Activated gamma-delta T cell treated with anti-CD3 and anti-CD28 coated beads, Interleukin-2, amount 50 U/mL, for 16 hours (primary cell): ENCODE data around the gene PDPK1.
"Not testable (repeated sequence)": the region's sequence is repeated elsewhere in the genome, so short reads cannot be mapped to it uniquely, and the experiment has no call there.

Experiments used
- DNase-seq: peaks from one replicate; pipeline ENCODE4 v3.0.0-alpha.2; 2020; ENCODE audit warnings: low read depth

PDPK1 gene

DNA sequence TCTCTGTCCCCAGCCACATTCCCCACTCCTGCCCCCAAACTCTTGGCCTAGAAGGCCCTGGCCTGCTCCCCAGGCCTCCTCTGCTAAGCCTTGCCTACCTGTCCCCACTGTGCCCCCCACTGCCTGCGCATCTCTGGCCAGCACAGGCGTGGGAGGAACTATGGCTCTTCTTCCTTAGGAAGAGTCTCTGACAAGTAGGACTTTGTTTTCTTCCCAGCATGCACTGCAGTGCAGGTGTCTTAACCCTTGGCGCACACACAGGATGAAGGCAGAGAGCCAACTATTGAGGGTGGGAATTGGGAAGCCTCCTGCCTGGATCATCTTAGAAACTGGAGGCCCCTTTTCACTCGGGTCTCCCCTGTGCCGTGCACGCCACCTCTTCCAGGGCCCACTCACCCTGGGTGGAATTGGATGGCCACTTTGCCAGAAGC lies 14.0 kb upstream of the PDPK1 start:
- no peak for DNase-seq

DNA sequence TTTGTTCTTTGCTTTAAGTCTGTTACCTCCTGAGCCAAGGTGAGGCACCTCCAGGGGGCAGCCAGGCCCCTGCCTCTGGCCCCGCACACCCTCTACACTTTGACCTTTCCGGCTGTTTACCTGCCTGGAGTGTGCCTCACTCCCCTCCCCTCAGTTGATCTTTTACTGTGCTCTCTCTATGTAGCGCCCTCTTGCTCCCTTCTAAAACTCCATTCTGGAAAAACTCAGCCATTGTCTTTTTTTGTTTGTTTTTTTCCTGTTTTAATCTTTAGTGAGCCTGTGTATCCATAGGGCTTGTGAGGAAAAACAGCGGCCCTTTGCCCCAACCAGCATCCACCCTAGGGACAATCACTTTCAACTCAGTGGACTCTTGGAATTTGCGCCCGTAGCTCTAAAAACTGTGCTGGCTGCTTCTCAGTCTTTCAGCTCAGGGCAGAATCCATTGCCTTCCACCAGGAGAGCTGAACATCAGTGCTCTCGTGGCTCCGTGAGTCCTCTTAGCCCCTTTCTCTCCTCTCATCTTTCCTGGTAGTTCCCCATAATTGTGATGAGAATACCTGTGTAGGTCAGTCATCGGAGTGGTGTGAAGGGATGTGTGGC lies 13.4 kb upstream of the PDPK1 start:
- DNase-seq = no peak

DNA sequence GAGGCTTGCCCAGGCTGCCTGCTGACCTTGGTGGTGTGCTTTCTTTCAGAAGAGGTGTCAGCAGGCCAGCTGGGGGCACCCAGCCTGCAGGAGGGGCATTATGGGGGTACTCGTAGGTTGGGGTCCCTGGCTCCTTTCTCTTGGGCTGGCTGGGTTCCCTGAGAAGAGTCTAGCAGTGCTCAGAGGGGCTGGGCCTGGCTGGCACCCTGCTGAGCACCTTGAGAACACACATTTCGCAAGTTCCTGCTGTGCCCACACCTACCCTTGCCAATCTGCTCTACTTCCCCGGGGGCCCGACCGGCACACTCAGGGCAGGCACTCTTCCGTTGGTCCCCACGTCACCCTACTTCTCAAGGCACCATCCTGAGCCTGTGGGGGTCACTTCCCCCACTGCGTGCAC lies 11.7 kb upstream of the PDPK1 start:
- DNase-seq = no peak

DNA sequence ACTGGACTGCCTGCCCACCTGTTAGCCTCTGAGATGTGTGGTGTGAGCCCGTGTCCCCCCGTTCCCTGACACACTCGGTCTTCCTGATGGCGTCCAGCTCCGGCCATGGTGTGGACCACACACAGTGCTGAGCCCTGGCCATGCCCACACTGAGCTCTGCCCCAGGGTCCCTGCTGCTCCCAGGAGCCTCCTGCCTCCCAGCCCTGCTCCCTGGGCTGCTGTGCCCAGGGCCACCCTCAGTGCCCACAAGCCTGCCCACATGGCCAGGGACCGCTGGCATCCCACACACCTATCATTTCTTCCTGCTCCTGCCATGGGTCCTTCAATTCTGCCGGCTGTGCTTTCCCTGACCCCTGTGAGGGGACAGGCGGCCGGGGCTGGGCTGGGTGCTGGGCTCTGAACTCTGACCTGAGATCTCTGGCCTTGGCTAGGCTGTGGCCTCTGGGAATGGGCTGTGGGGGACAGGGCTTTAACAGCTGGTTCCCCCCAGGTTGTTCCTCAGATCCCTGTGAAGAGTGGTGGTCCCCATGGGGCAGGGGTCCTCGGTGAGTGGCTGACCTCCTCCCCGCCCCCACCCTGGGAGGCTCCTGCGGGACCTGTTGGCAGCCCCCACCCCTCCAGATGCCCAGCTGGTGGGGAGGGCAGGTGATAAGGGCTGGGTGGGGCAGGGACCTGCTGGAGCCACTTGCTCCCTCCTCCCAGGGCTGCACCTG lies 10.6 kb upstream of the PDPK1 start:
- no peak for DNase-seq

DNA sequence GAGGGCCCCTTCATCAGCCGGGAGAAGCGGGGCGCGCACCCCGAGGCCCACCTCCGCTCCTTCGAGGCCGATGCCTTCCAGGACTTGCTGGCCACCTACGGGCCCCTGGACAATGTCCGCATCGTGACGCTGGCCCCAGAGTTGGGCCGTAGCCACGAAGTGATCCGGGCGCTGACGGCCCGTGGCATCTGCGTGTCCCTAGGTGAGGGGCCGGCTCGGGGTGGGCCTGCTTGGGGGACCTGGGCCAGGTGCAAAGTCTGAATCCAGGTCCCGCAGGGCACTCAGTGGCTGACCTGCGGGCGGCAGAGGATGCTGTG lies 10.1 kb upstream of the PDPK1 start:
- no peak for DNase-seq

DNA sequence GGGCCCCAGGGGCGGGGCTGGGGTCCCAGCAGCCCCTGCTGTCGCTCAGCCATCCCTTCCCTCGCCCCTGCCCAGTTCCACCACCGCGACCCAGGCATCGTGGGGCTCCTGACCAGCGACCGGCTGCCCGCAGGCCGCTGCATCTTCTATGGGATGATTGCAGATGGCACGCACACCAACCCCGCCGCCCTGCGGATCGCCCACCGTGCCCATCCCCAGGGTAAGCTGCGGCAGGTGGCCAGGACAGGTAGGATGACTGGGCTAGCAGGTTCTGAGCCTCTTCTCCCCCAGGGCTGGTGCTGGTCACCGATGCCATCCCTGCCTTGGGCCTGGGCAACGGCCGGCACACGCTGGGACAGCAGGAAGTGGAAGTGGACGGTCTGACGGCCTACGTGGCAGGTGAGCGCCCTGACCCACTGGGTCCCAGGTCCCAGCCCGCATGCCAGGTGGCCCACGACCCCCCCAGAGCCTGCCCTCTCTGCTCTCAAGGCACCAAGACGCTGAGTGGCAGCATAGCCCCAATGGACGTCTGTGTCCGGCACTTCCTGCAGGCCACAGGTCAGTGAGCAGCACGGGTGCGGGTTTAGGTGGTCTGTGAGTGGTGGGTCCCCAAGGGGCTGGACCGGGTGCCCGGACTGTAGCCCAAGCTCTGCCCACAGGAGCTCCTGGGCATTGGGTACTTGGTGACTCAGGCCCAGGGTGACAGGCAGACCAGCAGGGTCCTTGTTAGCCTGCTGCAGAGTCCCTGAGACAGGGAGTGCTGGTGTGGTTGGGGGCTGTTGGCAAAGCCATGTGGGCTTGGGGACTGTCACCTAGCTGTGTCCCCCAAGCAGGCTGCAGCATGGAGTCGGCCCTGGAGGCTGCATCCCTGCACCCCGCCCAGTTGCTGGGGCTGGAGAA lies 9.4 kb upstream of the PDPK1 start:
- no peak for DNase-seq

DNA sequence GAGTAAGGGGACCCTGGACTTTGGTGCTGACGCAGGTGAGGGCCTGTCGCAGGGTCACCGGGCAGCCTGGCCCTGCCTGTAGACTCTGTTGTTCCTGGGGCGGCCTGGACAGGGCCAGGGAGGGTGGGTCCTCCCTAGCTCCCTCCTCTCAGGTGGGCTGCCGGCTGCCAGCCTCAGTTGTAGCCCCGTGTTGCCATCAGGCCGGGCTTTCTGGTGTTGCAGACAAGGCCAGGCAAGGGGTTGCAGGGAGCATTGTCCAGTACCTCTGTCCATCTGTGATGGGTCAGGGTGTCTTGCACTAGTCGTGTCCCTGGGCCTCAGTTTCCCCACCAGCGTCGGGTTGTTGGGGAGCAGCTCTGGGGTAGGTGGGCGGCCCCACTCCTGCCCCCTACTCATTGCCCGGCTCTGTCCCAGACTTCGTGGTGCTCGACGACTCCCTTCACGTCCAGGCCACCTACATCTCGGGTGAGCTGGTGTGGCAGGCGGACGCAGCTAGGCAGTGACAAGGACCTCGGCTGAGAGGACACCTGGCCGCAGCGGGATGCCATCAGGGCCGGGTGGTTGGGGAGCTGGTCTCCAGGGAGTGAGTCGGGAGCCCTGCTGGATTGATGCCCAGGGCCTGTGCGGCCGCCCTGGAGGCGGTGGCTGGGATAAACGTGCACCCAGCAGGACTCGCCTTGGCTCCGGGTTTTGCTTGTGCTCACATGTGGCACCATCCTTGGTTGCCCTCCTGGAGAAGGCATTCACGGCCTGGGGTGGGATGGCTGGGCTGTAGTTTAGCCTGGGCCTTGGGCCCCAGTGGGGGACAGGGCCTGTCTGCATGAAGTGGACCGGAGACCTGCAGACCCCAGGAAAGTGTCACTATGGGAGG lies 8.5 kb upstream of the PDPK1 start:
- DNase-seq = no peak

DNA sequence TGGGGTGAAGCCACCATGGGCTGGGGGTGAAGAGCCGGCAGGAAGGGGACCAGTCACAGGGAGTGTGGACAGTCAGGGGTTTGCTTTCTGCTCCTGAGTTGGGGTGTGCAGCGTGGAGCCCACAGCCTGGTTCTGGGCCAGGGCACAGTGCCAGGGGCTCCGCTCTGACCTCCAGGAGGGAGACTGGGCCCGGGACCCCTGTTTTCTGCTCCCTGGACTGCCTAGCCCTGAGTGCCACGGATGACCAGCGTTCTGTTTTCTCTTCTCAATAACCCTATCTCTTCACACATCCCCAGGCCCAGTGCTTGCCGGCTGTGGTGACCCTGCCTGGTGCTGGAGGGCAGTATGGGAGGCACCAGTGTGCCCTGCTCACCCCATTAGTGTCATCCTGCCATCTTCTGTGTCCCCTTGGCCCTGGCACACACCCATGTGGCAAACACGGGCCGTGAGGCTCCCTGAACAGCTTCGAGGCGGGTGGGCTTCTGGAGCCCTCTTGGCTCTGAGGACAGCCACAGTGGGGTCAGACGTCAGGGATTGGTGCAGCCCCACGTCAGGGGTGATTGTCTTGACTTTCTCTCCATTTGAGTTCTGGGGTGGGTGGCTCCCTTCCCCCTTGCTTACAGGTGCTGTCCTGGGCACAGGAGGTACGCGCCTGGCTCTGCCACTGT lies 7.7 kb upstream of the PDPK1 start:
- no peak for DNase-seq

DNA sequence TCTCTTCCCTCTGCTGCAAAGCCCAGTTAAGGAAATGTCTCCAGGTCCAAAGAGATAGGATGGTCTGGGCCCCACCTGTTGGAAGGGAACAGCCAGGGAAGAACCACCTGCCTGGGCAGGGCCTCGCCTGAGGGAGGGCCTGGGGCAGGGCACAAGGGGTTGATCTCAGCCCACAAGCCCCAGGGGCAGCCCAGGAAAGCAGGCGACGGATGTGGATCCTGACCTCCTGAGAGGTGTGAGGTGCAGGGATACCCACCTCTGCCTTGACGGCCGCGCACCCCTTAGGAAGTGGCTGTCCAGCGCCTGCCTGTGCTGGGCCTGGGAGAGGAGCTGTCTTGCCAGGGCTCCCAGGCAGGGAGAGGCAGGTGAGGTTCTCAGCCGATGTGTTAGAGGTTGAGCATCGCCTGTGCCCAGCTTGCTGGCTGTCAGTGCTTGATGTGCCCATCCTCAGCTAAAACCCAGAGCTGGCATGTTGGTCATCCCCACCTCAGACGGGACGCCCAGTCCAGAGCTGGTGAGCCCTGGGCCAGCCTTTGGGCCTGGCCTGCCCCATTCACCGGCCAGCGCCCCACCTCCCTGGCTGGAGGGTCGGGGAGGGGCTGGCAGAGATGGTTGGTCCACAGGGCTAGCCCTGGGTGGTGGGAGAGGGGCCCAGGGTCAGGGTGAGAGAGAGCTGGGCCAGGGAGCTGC lies 7.0 kb upstream of the PDPK1 start:
- no peak for DNase-seq

DNA sequence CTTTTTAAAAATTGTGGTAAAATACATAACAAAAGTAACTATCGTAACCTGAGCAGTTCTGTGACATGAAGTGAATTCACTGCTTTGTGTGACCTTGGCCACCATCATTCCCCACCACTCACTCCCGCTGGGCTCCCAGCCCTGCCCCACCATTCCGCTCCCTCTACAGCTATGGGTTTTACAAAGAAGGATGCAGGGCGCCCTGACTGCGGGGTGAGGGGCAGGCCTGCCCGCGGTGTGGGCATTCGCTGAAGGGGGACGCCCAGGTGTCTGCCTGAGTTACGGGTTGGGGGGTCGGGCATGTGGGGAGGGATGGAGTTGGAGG lies 6.5 kb upstream of the PDPK1 start, which contains the start of gene CEMP1:
Gene CEMP1, minus strand, starts transcription at position 38 of the 325 bp plus-strand sequence. CDS start 335 bp downstream, outside the sequence.
- no peak for DNase-seq

DNA sequence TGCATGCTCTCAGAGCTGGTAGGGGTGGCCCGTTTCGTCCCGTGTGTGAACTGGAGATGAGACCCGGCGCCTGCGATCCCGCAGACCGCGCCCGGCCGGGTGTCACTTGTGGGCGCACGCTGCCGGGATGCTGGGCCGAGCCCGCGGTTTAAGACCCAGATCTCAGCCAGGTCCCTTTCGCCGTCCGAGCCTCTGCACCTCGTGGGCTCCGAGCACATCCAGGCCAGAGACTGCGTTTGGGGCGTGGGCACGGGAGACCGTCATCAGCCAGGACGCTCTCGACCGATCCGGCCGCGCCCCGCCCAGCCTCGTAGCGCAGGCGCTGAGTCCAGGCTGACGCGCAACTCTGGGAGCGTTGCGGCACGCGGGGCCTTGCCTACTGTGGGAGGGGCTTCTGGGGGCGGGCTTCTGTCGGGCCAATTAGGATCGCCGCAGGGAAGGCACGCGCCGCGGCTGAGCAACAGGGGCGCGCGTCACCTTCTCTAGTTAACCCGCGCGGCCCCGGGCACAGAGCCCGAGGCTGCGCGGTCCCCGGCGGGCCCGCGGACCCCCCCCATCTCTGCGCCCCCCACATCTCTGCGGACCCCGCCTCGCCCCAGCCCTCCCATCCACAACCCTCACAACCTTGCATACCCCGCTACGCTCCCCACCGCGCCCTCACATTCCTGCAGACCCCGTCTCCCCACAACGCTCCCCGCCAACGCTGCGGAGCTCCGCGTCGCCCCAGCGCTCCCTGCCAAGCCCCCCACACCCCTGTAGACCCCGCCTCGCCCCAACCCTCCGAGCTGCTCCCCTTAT lies 5.9 kb upstream of the PDPK1 start:
- peak; percentile 95 for DNase-seq

DNA sequence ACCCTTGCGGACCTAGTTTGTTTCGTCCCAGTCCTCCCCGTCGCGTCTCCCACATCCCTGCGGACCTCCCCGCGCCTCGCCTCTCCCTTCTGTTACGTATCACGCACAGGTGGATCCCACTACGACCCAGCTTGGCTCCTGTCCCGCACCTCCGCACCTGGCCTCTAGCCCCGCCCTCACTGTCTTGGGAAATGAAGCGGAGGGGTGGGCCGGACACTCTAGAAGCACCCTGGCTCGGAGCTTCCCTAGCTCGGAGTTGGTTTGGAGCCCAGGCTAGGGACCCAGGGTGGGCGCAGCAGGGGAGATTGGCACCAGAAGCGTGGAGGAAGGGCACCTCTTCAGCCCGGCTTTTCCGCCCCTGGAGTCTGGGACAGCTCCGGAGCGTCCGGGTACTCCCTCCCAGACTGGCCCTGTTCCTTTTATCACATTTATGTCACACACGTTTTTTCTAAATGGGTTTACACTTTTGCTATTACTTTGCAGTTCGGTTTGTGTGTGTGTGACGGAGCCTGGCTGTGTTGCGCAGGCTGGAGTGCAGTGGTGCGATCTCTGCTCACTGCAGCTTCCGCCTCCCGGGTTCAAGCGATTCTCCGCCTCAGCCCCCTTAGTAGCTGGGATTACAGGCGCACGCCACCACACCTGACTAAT lies 5.2 kb upstream of the PDPK1 start:
- peak; percentile 28 for DNase-seq

DNA sequence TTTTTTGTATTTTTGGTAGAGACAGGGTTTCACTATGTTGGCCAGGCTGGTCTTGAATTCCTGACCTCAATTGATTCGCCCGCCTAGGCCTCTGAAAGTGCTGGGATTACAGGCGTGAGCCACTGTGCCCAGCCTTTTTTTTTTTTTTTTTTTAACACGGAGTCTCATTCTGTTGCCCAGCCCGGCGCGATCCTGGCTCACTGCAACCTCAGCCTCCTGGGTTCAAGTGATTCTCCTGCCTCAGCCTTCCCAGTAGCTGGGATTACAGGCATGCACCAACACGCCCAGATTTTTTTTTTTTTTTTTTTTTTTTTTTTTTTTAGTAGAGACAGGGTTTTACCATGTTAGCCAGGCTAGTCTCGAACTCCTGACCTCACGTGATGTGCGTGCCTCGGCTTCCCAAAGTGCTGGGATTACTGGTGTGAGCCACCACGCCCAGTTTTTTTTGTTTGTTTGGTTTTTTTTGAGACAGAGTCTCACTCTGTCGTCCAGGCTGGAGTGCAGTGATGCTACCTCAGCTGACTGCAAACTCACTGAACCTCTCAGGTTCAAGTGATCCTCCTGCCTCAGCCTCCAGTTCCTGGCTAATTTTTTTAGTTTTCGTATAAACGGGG lies 4.6 kb upstream of the PDPK1 start:
- not testable (repeated sequence) for DNase-seq

DNA sequence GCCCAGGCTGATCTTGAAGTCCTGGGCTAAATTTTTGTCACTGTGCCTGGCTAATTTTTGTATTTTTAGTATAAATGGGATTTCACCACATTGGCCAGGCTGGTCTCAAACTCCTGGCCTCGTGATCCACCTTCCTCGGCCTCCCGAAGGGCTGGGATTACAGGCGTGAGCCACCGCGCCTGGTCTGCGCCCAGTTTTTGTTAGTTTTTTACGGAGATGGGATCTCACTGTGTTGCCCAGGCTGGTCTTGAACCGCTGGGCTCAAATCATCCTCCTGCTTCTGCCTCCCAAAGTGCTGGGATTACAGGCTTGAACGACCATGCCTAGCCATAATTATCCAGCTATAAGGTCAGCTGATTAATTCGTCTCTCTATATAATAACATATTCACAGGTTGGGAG lies 3.9 kb upstream of the PDPK1 start:
- no peak for DNase-seq

DNA sequence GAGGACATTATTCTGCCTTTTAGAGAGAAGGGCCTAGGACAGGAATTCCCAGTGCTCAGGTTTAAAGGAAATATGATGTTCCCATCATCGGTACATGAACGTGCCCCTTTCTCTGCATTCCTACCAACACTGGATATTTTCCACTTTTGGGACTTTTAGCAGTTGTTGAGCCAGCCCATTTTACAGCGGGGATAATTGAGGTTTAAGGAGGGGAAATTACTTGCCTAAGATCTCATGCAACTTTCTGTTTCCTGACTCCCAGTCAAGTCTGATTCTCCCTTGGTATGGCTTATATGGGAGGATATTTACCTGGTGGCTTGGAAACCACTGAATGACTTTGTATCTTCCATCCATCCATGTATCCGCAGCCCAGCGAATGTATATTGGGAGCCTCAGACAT lies 3.5 kb upstream of the PDPK1 start:
- not testable (repeated sequence) for DNase-seq

DNA sequence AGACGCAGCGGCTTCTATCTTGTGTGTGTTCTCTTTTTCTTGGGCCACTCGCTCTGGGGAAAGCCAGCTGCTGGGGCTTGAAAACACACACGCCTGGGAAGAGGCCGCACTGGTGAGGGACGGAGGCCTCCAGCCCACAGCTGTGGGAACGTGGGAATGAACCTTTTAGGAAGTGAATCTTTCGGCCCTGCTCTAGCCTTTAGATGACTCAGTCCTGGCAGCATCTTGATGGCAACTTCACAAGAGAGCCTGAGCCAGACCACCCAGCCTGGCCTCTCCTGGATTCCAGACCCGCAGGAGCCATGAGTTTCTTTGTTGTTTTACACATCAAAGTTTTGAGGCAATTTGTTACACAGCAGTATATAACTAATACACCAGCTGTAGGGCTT lies 2.2 kb upstream of the PDPK1 start:
- DNase-seq = no peak

DNA sequence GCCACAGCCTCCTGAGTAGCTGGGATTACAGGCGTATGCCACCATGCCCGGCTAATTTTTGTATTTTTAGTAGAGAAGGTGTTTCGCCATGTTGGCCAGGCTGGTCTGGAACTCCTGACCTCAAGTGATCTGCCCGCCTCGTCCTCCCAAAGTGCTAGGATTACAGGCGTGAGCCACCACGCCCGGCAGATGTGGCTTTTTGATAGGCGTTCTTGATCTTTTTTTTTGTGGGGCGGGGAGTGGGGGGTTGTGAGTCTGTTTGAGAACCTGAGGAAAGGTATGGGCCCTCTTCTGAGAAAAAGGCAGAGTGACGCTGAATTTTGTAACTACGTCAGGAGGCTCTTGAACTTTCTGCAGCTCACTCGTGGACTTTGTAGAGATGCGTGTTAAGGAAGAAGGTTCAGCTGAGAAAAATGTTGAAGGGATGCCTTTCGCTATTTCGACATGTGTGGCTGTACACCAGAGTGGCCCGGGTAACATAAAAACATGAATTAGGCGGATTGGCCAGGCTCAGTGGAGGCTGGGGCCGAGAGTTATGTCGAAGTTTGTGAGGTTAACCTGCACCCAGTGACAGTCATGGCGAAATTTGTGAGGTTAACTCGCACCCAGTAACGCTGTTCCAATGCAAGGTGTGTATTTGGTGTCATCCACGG lies 1.5 kb downstream of the PDPK1 start:
- DNase-seq = not testable (repeated sequence)

DNA sequence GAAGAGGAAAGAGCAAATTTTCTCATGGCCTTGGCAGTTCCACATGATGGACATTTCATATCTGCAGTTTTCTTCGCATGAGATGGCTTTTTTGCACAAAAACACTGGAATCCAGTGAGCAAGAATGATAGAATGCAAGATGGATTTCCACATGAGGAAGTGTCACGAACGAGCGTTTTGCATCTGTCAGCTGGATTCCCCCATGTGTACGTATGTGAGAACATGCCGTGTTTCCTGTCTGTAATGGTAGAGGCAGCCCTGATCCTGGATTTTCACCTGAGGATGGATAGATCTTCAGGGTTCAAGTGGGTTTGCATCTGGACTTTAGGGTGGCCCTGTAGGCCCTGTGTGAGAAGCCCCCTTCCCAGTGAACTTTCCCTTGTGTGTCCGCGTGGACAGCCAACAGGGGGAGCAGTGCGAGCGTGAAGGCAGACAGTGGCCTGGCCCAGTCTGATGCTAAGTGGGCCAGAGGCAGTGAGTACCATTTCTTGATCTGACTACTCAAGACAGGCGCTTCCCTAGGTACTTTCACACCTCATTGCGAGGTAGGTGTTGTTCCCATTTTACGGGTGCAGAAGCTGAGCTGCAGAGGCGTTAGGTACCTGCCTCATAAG lies 2.1 kb downstream of the PDPK1 start:
- not testable (repeated sequence) for DNase-seq
